HG03521 (cell line): ENCODE data around the gene SPAST.
"Not testable (repeated sequence)": the region's sequence is repeated elsewhere in the genome, so short reads cannot be mapped to it uniquely, and the experiment has no call there.

Experiments used
- ATAC-seq: cut with Tn5 transposase; IDR thresholded peaks from one replicate; pipeline ENCODE4 v1.9.1; 2021; ENCODE audit warnings: mild to moderate bottlenecking, moderate library complexity; ENCODE audit not compliant: unreplicated experiment

The SPAST gene

GRCh38 chr2:32119161-32119560 lies 55.8 kb downstream of the SPAST start:
- no peak for ATAC-seq

GRCh38 chr2:32124660-32125059 lies 61.3 kb downstream of the SPAST start:
- ATAC-seq: no peak

GRCh38 chr2:32128636-32129035 lies 65.3 kb downstream of the SPAST start:
- no peak for ATAC-seq

GRCh38 chr2:32129086-32129485 lies 65.7 kb downstream of the SPAST start:
- no peak for ATAC-seq

GRCh38 chr2:32135409-32135808 lies 72.1 kb downstream of the SPAST start:
- ATAC-seq: no peak

- no peak for ATAC-seq
Observed at GRCh38 chr2:32136097-32136496, 72.7 kb downstream of the SPAST start.

- ATAC-seq: not testable (repeated sequence)
Observed at GRCh38 chr2:32151544-32151943, 88.2 kb downstream of the SPAST start.

- ATAC-seq: no peak
Observed at GRCh38 chr2:32159678-32160077, 96.3 kb downstream of the SPAST start.

- ATAC-seq: no peak
Observed at GRCh38 chr2:32161296-32161695, 97.9 kb downstream of the SPAST start.

GRCh38 chr2:32164254-32164653 lies 100.9 kb downstream of the SPAST start:
- ATAC-seq: not testable (repeated sequence)

GRCh38 chr2:32165027-32165347 lies 101.6 kb downstream of the SPAST start:
- not testable (repeated sequence) for ATAC-seq

GRCh38 chr2:32166115-32166574 lies 102.8 kb downstream of the SPAST start:
- ATAC-seq: no peak

- no peak for ATAC-seq
Observed at GRCh38 chr2:32168513-32168912, 105.2 kb downstream of the SPAST start.

- ATAC-seq: no peak
Observed at GRCh38 chr2:32172870-32173269, 109.5 kb downstream of the SPAST start.

- no peak for ATAC-seq
Observed at GRCh38 chr2:32182667-32183066, 119.3 kb downstream of the SPAST start.

- ATAC-seq: no peak
Observed at GRCh38 chr2:32189011-32189410, 125.7 kb downstream of the SPAST start.

- ATAC-seq: no peak
Observed at GRCh38 chr2:32192418-32192817, 129.1 kb downstream of the SPAST start.

- no peak for ATAC-seq
Observed at GRCh38 chr2:32200814-32201213, 137.5 kb downstream of the SPAST start.

GRCh38 chr2:32203428-32203827 lies 140.1 kb downstream of the SPAST start:
- ATAC-seq: not testable (repeated sequence)
